Calu3 (cell line): ENCODE measurements around the gene UPF3A. TPM values are rescaled to one million over a fixed set of nuclear protein-coding genes. Genes with fewer than 3 reads are reported as not detected.
"Not testable (repeated sequence)": the region's sequence is repeated elsewhere in the genome, so short reads cannot be mapped to it uniquely, and the experiment has no call there.

ENCODE experiments used
- BruUV-seq: library from RNA; stranded (reverse); fragments of 400-500 nt; replicated peaks from 2 replicates; lab custom pipeline; 2021; lab: Mats Ljungman, UMichigan
- CTCF ChIA-PET: fragments of 300-600 bp; sonication (Branson Sonifier 250); formaldehyde crosslinking; loops from one replicate; lab custom pipeline; 2022; ENCODE audit warnings: antibody characterized with exemption; lab: Charles Lee
- DNase-seq: peaks from one replicate; pipeline ENCODE4 v3.0.0; 2022
- H3K27ac Mint-ChIP-seq: one replicate; pipeline ENCODE4 v1.8.0; 2022; ENCODE audit warnings: mixed read lengths; ENCODE audit not compliant: unreplicated experiment
- H3K27me3 Mint-ChIP-seq: one replicate; pipeline ENCODE4 v1.8.0; 2022; ENCODE audit warnings: mixed read lengths; ENCODE audit not compliant: unreplicated experiment
- H3K36me3 Mint-ChIP-seq: one replicate; pipeline ENCODE4 v1.8.0; 2022; ENCODE audit warnings: mild to moderate bottlenecking, moderate library complexity, mixed read lengths; ENCODE audit not compliant: insufficient read depth, unreplicated experiment
- H3K4me1 Mint-ChIP-seq: one replicate; pipeline ENCODE4 v1.8.0; 2022; ENCODE audit warnings: mild to moderate bottlenecking, low read depth, mixed read lengths; ENCODE audit not compliant: unreplicated experiment
- H3K4me3 Mint-ChIP-seq: one replicate; pipeline ENCODE4 v1.8.0; 2022; ENCODE audit warnings: mild to moderate bottlenecking, low read depth, moderate library complexity, mixed read lengths; ENCODE audit not compliant: unreplicated experiment
- H3K9me3 Mint-ChIP-seq: one replicate; pipeline ENCODE4 v1.8.0; 2022; ENCODE audit warnings: low read depth, mixed read lengths; ENCODE audit not compliant: unreplicated experiment
- CTCF ChIP-seq: fragments of 200-600 bp; IDR thresholded peaks from one replicate; pipeline ENCODE4 v1.8.0; 2022; ENCODE audit warnings: antibody characterized with exemption; ENCODE audit not compliant: unreplicated experiment
- intact Hi-C: fragments of 100-400 bp; cut with micrococcal nuclease; formaldehyde crosslinking; loops from one replicate; pipeline ENCODE4 v1.10.0; 2022; ENCODE audit not compliant: unreplicated experiment
- total RNA-seq: library from RNA; stranded (reverse); gene quantifications from 2 replicates; pipeline ENCODE4 v1.2.3, GENCODE V29; 2022

Gene UPF3A
- total RNA-seq, 1 experiment from 2014 or later, result 12.1 TPM

DNA sequence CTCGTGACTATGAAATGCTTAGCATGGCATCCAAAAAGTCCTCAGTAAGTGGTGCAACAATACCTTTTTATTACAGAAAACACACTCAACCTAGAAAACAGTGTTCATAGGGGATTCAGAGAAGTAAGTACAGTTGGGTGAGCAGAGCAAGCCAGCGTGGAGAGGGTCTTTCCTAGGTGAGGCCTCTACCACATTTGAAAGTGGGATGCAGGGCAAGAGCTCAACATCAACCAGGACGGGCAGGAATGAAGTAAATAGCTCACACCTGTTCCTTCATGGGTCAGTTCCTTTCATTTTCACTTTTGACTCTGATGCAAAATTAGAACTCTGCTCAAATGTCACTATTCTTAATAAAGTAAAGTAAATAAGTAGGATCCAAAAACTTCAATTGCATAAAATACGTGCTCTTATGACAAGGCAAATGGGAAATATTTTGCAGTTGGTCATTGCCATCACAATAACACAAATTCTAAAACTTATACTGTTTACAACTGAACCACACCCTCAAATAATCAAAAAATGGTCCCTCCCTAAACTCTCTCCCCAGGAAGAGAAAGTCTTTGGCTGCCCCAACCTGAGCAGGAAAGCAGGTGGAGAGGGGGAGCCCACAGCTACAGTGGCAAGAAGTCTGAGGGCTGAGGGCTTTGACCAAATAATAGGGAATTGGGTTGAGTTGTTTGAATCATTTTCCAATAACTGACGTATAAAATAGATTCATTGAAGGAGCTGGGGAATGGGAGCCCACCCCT lies 53.1 kb downstream of the UPF3A start:
- BruUV-seq, result no TSS peak
- no peak for TF ChIP-seq CTCF
- no peak for DNase-seq
- no peaks in the 10 kb centered on the region for H3K9me3 Mint-ChIP-seq
- H3K4me3 Mint-ChIP-seq, result no peak overlapping the region
- H3K27ac Mint-ChIP-seq, result no peak overlapping the region
- CTCF ChIA-PET, result no interaction called here
- H3K4me1 Mint-ChIP-seq, result no peaks in the 10 kb centered on the region
- H3K36me3 Mint-ChIP-seq, result no peaks in the 10 kb centered on the region
- intact Hi-C loops, result no loop called here
- H3K27me3 Mint-ChIP-seq, result no peaks in the 10 kb centered on the region

DNA sequence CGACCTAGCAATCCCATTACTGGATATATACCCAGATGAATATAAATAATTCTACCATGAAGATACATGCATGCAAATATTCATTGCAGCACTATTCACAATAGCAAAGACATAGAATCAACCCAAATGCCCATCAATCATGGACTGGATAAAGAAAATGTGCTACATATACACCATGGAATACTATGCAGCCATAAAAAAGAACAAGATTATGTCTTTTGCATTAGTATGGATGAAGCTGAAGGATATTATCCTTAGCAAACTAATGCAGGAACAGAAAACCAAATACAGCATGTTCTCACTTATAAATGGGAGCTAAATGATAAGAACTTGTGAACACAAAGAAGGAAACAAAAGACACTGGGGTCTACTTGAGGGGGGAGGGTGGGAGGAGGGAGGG lies 55.1 kb downstream of the UPF3A start:
- intact Hi-C loops, CTCF ChIA-PET, H3K36me3 Mint-ChIP-seq, H3K9me3 Mint-ChIP-seq, BruUV-seq, H3K27me3 Mint-ChIP-seq, H3K27ac Mint-ChIP-seq, H3K4me3 Mint-ChIP-seq, H3K4me1 Mint-ChIP-seq, DNase-seq: not testable (repeated sequence)

GRCh38 chr13:114338959-114339358 lies 57.6 kb downstream of the UPF3A start:
- Mint-ChIP-seq H3K27me3 (no peaks in the 10 kb centered on the region), H3K27ac (no peak overlapping the region), H3K4me1 (no peaks in the 10 kb centered on the region), H3K9me3 (no peaks in the 10 kb centered on the region), H3K36me3 (no peaks in the 10 kb centered on the region), H3K4me3 (no peak overlapping the region)
- DNase-seq, result no peak
- TF ChIP-seq CTCF, result no peak
- CTCF ChIA-PET, result no interaction called here
- no TSS peak for BruUV-seq
- intact Hi-C loops, result no loop called here

GRCh38 chr13:114339857-114340534 lies 58.6 kb downstream of the UPF3A start:
- Mint-ChIP-seq H3K27me3 (no peaks in the 10 kb centered on the region), H3K4me3 (no peak overlapping the region), H3K4me1 (no peaks in the 10 kb centered on the region), H3K36me3 (no peaks in the 10 kb centered on the region), H3K27ac (no peak overlapping the region), H3K9me3 (no peaks in the 10 kb centered on the region)
- CTCF ChIA-PET, result interaction anchor here (0.7 kb wide), 1 partner anchor 14 kb away, joined by 3 read pairs; no protein-coding TSS in a partner anchor
- DNase-seq, result peak; percentile 20
- no TSS peak for BruUV-seq
- intact Hi-C loops, result no loop called here
- TF ChIP-seq CTCF, result no peak
